GM12872 (cell line): Measurements from ENCODE around the gene ARL15.

Experiments
- CTCF ChIP-seq: IDR thresholded peaks from 3 replicates; pipeline ENCODE4 v1.5.1; 2011; ENCODE audit warnings: low read depth, mild to moderate bottlenecking, low read length, moderate library complexity; ENCODE audit not compliant: insufficient read depth

The ARL15 gene

GRCh38 chr5:54222336-54222735 is 88.0 kb downstream of the ARL15 start:
- TF ChIP-seq CTCF: no peak

- TF ChIP-seq CTCF: no peak
Observed at GRCh38 chr5:54221135-54221534, 89.2 kb downstream of the ARL15 start.

- no peak for TF ChIP-seq CTCF
Observed at GRCh38 chr5:54220230-54221040, 89.9 kb downstream of the ARL15 start.

GRCh38 chr5:54217826-54218503 is 92.4 kb downstream of the ARL15 start:
- TF ChIP-seq CTCF: peak; percentile 66

GRCh38 chr5:54215233-54215736 is 95.1 kb downstream of the ARL15 start:
- TF ChIP-seq CTCF: no peak

GRCh38 chr5:54214722-54215121 is 95.7 kb downstream of the ARL15 start:
- TF ChIP-seq CTCF: no peak

GRCh38 chr5:54212331-54212730 is 98.0 kb downstream of the ARL15 start:
- no peak for TF ChIP-seq CTCF
